IPS-NIHi7 (cell line): ENCODE data around the gene KDM4B.
A peak's percentile ranks its signal among the peaks of the same experiment; 100 is the strongest.
"Not testable (repeated sequence)": the region's sequence is repeated elsewhere in the genome, so short reads cannot be mapped to it uniquely, and the experiment has no call there.

ENCODE experiments used
- DNase-seq: peaks from one replicate; pipeline ENCODE4 v3.0.0; 2012; ENCODE audit warnings: mixed read lengths; ENCODE audit errors: extremely low spot score

Gene KDM4B

GRCh38 chr19:5164845-5165696, 196.2 kb downstream of the KDM4B start:
- DNase-seq = not testable (repeated sequence)

DNA sequence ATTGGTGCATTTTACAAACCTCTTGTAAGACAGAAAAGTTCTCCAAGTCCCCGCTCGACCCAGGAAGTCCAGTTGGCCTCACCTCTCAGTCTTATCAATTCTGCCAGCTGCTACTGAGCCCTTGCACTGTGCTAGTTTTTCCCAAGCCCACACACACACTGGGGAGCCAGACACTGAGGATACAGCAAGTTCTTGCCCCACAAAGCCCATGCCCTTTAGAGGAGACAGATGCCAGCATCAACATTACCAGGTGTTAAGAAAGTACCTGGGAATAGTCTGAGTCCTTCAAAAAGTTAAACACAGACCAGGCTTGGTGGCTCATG, 196.7 kb downstream of the KDM4B start:
- DNase-seq = no peak

DNA sequence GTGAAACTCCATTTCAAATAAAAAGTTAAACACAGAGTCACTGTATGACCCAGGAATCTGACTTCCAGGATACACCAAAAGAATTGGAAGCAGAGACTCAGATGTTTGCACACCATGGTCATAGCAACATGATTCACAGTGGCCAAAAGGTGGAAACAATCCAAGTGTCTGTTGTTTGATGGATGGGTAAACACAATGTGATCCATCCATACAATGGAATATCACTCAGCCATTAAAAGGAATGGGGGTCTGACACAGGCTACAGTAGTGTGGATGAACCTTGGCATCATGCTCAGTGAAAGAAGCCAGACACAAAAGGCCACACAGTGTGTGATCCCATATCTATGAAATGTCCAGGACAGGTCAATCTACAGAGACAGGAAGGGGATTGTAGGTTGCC, 197.3 kb downstream of the KDM4B start:
- no peak for DNase-seq

DNA sequence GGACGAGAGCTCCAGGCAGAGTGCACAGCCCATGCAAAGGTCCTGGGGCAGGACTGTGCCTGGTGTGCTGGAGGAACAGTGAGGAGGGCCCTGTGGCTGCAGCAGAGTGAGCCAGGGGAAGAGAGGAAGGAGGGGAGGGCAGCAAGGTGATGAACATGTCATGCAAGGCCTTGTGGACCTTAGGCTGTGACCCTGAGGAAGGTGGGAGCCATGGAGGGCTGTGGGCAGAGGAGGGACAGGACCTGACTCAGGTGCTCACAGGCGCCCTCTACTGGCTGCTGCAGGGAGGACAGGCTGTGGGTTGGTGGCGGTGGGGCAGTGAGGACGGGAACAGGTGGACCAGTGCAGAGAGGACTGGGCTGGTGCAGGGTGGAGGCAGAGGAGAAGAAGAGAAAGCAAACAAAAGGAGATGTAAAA, 201.4 kb downstream of the KDM4B start:
- peak; percentile 57 for DNase-seq

- no peak for DNase-seq
These were observed 202.8 kb downstream of the KDM4B start for GRCh38 chr19:5171711-5172110.

GRCh38 chr19:5172859-5173630, 204.1 kb downstream of the KDM4B start:
- DNase-seq = no peak

- DNase-seq = no peak
These were observed 205.1 kb downstream of the KDM4B start for GRCh38 chr19:5173993-5174392.

DNA sequence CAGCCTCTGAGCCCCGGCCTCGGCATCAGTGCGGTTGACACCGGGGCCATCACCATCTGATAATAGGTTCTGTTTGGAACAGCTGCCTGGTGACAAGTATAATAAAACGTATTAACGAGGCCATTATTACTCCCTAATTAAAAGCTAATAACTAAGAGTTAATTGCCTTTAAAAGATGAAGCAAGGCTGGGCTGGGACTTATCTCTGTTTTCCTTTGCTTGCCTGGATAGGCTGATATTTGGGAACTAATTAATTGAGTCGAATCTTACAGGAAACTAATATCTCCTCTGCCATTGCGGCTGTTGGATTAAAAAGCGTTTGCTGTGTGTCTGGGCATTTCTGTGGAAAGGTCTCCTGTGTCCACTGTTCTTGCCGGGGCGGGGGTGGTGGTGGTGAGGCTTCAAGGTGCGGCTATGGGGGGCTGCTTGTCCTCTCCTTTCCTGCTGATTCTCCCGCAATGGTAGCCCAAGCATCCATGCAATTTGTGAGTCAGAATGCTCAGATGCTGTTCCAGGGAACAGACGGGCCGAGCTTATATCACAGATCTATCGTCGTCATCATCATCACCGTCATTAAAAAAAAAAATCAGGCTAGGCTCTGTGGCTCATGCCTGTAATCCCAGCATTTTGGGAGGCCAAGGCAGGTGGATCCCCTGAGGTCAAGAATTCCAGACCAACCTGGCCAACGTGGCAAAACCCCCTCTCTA, 209.0 kb downstream of the KDM4B start:
- no peak for DNase-seq

- no peak for DNase-seq
These were observed 209.9 kb downstream of the KDM4B start for GRCh38 chr19:5178841-5179240.

DNA sequence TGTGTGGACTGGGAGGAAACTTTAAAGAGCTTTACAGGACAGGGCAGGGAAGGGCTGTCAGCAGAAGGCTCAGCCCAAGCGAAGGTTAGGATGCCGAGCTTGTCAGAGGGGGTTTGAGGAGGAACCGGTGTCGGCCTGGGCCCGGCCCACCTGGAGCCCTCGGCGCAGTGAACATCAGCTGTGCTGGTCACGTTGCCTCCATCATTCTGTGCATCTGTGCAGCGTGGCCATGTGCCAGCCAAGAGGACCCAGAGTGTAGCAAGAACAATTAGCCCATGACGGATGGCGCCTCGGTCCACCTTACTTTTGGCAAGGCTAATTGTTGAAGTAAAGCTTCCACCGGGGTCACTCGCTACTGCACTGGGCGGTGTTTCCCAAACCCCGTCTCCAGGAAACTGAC, 210.3 kb downstream of the KDM4B start:
- DNase-seq = no peak

- no peak for DNase-seq
These were observed 212.4 kb downstream of the KDM4B start for GRCh38 chr19:5181329-5181728.

- no peak for DNase-seq
These were observed 213.8 kb downstream of the KDM4B start for GRCh38 chr19:5182751-5183150.

GRCh38 chr19:5183616-5184015, 214.7 kb downstream of the KDM4B start:
- no peak for DNase-seq

- no peak for DNase-seq
These were observed 216.0 kb downstream of the KDM4B start for GRCh38 chr19:5184930-5185329.

- no peak for DNase-seq
These were observed 217.6 kb downstream of the KDM4B start for GRCh38 chr19:5186293-5187050.

DNA sequence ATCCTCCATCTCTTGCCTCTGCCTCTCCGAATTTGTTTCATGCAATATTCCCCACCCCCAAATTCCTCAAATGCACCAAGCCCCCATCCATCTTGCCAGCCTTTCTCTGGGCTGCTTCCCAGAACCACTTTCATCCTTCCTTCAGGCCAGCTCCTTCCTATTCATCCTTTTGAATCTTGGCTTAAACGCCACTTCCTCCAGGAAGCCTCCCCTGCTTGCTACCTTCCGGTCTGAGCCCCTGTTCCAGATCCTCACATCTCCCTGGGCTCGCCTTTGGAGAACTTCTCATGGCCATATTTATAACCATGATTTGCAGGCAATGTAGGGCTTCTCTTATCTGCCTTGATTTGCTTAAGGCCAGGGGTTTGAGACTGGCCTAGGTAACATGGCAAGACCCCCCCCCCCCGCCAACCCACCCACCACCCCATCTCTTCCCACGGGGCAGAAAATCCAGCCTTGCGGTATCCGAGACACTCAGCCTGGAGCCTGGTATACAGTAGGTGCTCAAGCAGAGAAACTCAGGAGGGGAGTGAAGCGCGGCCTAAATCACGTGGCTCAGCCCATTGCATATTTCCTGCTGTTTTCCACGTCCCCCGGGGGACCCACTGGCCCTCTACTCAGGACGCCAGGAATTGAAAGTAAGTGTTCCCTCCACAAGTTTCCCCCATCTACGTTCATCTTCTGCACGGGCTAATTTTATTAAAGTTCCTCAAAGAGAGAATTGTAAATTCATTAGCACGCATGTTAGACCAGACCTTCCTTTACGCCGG, 219.8 kb downstream of the KDM4B start:
- no peak for DNase-seq

DNA sequence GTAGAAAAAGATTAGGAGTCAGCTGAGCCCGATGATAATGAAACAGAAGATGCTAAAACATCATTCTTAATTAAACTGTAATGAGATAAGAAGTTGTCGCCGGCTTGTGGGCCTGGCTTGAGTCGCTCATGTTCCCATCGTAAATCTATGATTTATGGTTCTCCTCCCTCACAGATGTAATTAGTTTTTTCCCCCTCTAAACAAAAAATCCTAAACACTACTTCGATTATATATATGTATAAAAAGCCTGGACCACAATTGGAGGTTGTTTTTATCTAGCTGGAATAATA, 220.3 kb downstream of the KDM4B start:
- no peak for DNase-seq

DNA sequence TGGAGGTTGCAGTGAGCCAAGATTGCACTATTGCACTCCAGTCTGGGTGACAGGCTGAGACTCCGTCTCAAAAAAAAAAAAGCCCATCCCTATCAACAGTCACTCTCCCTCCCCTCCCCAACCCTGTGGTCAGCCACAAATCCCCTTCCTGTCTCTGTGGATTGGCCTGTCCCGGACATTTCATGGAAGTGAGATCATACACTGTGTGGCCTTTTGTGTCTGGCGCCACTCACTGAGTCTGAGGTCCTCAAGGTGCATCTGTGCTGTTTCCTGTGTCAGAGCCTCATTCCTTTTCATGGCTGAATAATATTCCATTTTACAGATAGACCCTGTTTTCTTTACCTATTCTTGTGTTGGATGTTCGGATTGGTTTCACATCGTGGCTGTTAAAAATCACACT, 222.2 kb downstream of the KDM4B start:
- no peak for DNase-seq

GRCh38 chr19:5192568-5192967, 223.7 kb downstream of the KDM4B start:
- DNase-seq = no peak

DNA sequence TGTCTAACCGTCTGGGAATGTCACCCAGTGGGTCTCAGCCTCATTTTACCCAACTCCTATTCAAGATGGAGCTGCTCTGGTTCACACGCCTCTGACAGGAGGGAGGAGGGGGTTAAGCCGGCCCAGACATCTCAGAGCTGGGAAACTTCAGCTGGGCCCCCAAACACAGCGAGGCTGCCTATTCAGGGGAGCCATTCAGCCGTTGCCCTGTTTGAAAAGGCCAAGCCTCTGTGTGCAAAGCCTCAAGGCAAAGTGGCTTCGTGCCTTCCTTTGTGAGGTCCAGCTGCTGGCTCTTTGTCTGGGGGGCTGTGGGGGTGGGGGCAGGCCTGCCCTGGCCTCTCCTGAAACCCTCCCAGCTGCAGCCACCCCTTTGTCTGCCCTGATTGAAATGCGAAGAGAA, 224.3 kb downstream of the KDM4B start:
- DNase-seq = peak; percentile 78

DNA sequence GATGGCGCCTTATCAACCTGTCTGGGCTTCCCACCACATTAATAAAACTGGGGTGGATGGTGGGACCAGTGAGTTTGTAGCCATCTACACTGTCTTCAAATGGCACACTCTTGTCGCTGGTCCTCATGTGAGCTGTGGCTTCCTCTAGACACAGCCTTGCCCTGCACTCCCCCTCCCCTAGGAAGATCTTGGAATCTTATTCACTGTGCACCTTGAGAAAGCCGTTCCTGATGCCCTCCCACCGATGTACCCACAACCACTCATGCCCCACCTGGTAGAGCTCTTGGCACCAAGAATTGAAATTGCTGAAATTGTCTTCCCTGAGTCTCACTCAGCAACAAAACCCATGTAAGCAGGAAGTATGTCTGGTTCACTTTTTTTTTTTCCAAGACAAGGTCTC, 225.7 kb downstream of the KDM4B start:
- DNase-seq = no peak
